HepG2 (cell line): ENCODE data around the gene DYNC1LI2. TPM values are rescaled to one million over a fixed set of nuclear protein-coding genes. Genes with fewer than 3 reads are reported as not detected.

ENCODE experiments used
- CREB3 ChIP-seq: sonication (generic); formaldehyde crosslinking; IDR thresholded peaks from 2 replicates; pipeline ENCODE4 v1.5.0; 2020; ENCODE audit warnings: missing genetic modification reagents
- GZF1 ChIP-seq: sonication (generic); formaldehyde crosslinking; IDR thresholded peaks from 2 replicates; pipeline ENCODE4 v1.5.1; 2020; ENCODE audit warnings: mild to moderate bottlenecking, missing genetic modification reagents
- HDAC1 ChIP-seq: sonication (generic); formaldehyde crosslinking; IDR thresholded peaks from 2 replicates; pipeline ENCODE4 v1.5.1; 2020; ENCODE audit warnings: mild to moderate bottlenecking, missing genetic modification reagents
- HNF4G ChIP-seq, 2 experiments: sonication (generic) in 1 of 2; formaldehyde crosslinking in 1 of 2; IDR thresholded peaks; 2 replicates each; pipeline versions ENCODE4 v1.4.0 to v1.6.1; 2011 to 2020; ENCODE audit warnings: borderline replicate concordance in 2 of 2, low read depth in 2 of 2, mild to moderate bottlenecking in 2 of 2, low read length in 1 of 2, missing genetic modification reagents in 1 of 2, moderate library complexity in 1 of 2
- ISL2 ChIP-seq: sonication (generic); formaldehyde crosslinking; IDR thresholded peaks from 2 replicates; pipeline ENCODE4 v1.5.0; 2020; ENCODE audit warnings: missing genetic modification reagents
- MNT ChIP-seq: fragments of 450-650 bp; IDR thresholded peaks from 2 replicates; pipeline ENCODE4 v1.6.1; 2016
- MXD4 ChIP-seq: IDR thresholded peaks from 2 replicates; pipeline ENCODE4 v1.6.1; 2016; ENCODE audit warnings: mild to moderate bottlenecking, missing biosample characterization, missing genetic modification reagents
- PCBP2 ChIP-seq: fragments of 200-400 bp; formaldehyde crosslinking; optimal IDR thresholded peaks from 2 replicates; pipeline ENCODE3; 2018; ENCODE audit warnings: low read length, low read depth; ENCODE audit not compliant: poor library complexity, severe bottlenecking
- POLR2AphosphoS5 ChIP-seq: IDR thresholded peaks from 2 replicates; pipeline ENCODE4 v1.6.1; 2012; ENCODE audit warnings: low read depth, low read length
- SMAD3 ChIP-seq: sonication (generic); formaldehyde crosslinking; IDR thresholded peaks from 2 replicates; pipeline ENCODE4 v1.4.0; 2020; ENCODE audit warnings: missing genetic modification reagents
- TERF1 ChIP-seq: sonication (generic); formaldehyde crosslinking; IDR thresholded peaks from 2 replicates; pipeline ENCODE4 v1.8.0; 2022; ENCODE audit warnings: mild to moderate bottlenecking, missing genetic modification reagents, moderate library complexity
- ZBED4 ChIP-seq: sonication (generic); formaldehyde crosslinking; IDR thresholded peaks from 2 replicates; pipeline ENCODE4 v1.4.0; 2020; ENCODE audit warnings: missing genetic modification reagents, borderline replicate concordance
- ZKSCAN8 ChIP-seq: IDR thresholded peaks from 2 replicates; pipeline ENCODE4 v1.6.1; 2016; ENCODE audit warnings: borderline replicate concordance, missing genetic modification reagents, missing compliant biosample characterization
- ZNF609 ChIP-seq: sonication (generic); formaldehyde crosslinking; IDR thresholded peaks from 2 replicates; pipeline ENCODE4 v1.4.0; 2020; ENCODE audit warnings: mild to moderate bottlenecking, missing genetic modification reagents, borderline replicate concordance
- ZNF720 ChIP-seq: sonication (generic); formaldehyde crosslinking; IDR thresholded peaks from 2 replicates; pipeline ENCODE4 v1.4.0; 2020; ENCODE audit warnings: missing genetic modification reagents
- ZNF768 ChIP-seq: sonication (generic); formaldehyde crosslinking; IDR thresholded peaks from 2 replicates; pipeline ENCODE4 v1.4.0; 2020; ENCODE audit warnings: missing genetic modification reagents
- polyA plus RNA-seq, 8 experiments: library from polyadenylated mRNA; depleted of rRNA in 3 of 8; stranded (reverse) in 7 of 8; unstranded in 1 of 8; fragments of >200 nt; fragmentation: Illumina TruSeq in 4 of 8; extraction: Trizol in 4 of 8; gene quantifications; 2 replicates each; pipeline versions ENCODE4 v1.2.1 to v1.2.3, GENCODE V29; 2011 to 2016; ENCODE audit warnings: low read depth in 4 of 8, missing spikeins in 1 of 8, mixed read lengths in 1 of 8; ENCODE audit not compliant: insufficient read depth in 1 of 8
- total RNA-seq, 5 experiments: library from RNA; depleted of rRNA; stranded (reverse); fragments of >200 nt; fragmentation: Illumina TruSeq; extraction: Trizol; gene quantifications; 2 replicates each; pipeline ENCODE4 v1.2.3, GENCODE V29; 2016; ENCODE audit warnings: low read depth in 1 of 5

DYNC1LI2 gene
- total and polyA plus RNA-seq, 2 of the 13 experiments (the other 11 are each of a cell fraction or from before 2014, with no cell fraction given), result 65.5 to 135 TPM

- TF ChIP-seq HDAC1 (CRISPR knock-in tag) (no peak; the same call in 1 of the 2 replicates), TERF1 (no peak), ISL2 (CRISPR knock-in tag) (no peak; the same call in 1 of the 2 replicates), MXD4 (no peak), HNF4G (IDR thresholded peaks at IDR 0.05; ENCODE audit: borderline replicate concordance, low read depth, low read length) (0 out of 2 replicates have a peak, but pooled peaks have one; percentile 12), HNF4G (CRISPR knock-in tag; IDR thresholded peaks at IDR 0.05; ENCODE audit: borderline replicate concordance, low read depth) (0 out of 2 replicates have a peak, but pooled peaks have one; percentile 17), ZNF720 (CRISPR knock-in tag) (no peak), ZNF768 (CRISPR knock-in tag) (peak; percentile 45; the same call in 1 of the 2 replicates), POLR2AphosphoS5 (peak; percentile 75), SMAD3 (no peak), ZBED4 (CRISPR knock-in tag) (peak; percentile 66; the same call in 1 of the 2 replicates), MNT (no peak), ZNF609 (no peak), PCBP2 (no peak), GZF1 (CRISPR knock-in tag) (no peak), ZKSCAN8 (CRISPR knock-in tag) (no peak), CREB3 (CRISPR knock-in tag) (0 out of 2 replicates have a peak, but pooled peaks have one; percentile 53)
Observed at GRCh38 chr16:66751303-66751991, at the start of gene DYNC1LI2 (continued).
